HCT116 (cell line): ENCODE measurements around the gene TRIB2. TPM values are rescaled to one million over a fixed set of nuclear protein-coding genes. Genes with fewer than 3 reads are reported as not detected.

Source experiments
- ATAC-seq: fragments of 200-7000 bp; cut with Tn5 transposase; 2 replicates; pipeline ENCODE4 v1.9.1; 2020; ENCODE audit warnings: mild to moderate bottlenecking, moderate library complexity
- BruUV-seq: library from RNA; stranded (reverse); fragments of 400-500 nt; replicated peaks from 2 replicates; lab custom pipeline; 2021; lab: Mats Ljungman, UMichigan
- CTCF ChIA-PET: fragments of 300-600 bp; sonication (Branson Sonifier 250); formaldehyde crosslinking; loops from one replicate; lab custom pipeline; 2021; ENCODE audit warnings: antibody characterized with exemption; lab: Charles Lee
- POLR2A ChIA-PET: fragments of 300-600, 350-600 bp; sonication (Branson Sonifier 250); formaldehyde crosslinking; loops from one replicate; lab custom pipeline; 2021; ENCODE audit warnings: antibody characterized with exemption; lab: Charles Lee
- RAD21 ChIA-PET, 2 experiments: fragments of 300-600 bp; sonication (Branson Sonifier 250); formaldehyde crosslinking; loops; one replicate each; lab custom pipeline; 2023; ENCODE audit warnings: low total read pairs in 2 of 2; ENCODE audit not compliant: uncharacterized antibody in 2 of 2, unreplicated experiment in 2 of 2, low non-redundant PET in 1 of 2; lab: Charles Lee
- DNase-seq: peaks from one replicate; pipeline ENCODE4 v3.0.0-alpha.2; 2010; ENCODE audit warnings: low read depth, low spot score
- H2AFZ ChIP-seq: fragments of 200-600 bp; shearing (Covaris generic), sonication (generic); 2 replicates; pipeline ENCODE4 v1.6.1; 2017; ENCODE audit warnings: low read depth, mixed run types, mixed read lengths, antibody characterized with exemption, low read length; ENCODE audit not compliant: poor library complexity, severe bottlenecking
- H3K27ac ChIP-seq: 2 replicates; pipeline ENCODE4 v1.5.1; 2012; ENCODE audit warnings: low read depth, low read length
- H3K27me3 ChIP-seq: fragments of 200-600 bp; sonication (generic); 2 replicates; pipeline ENCODE4 v1.6.1; 2016; ENCODE audit warnings: mixed run types, low read length, mixed read lengths; ENCODE audit not compliant: insufficient read depth
- H3K36me3 ChIP-seq, 2 experiments: fragments of 200-500 bp in 1 of 2; fragments of 200-600 bp in 1 of 2; sonication (Bioruptor generic) in 1 of 2; sonication (generic) in 1 of 2; 2 replicates each; pipeline versions ENCODE4 v1.5.1 to v1.6.1; 2014 to 2016; ENCODE audit warnings: low read length in 2 of 2, inconsistent platforms in 1 of 2, mixed read lengths in 1 of 2, mixed run types in 1 of 2; ENCODE audit not compliant: insufficient read depth in 2 of 2, control insufficient read depth in 1 of 2
- H3K4me1 ChIP-seq, 2 experiments: fragments of 200-600 bp in 1 of 2; sonication (generic) in 1 of 2; 2 replicates each; pipeline versions ENCODE4 v1.5.1 to v1.6.1; 2012 to 2017; ENCODE audit warnings: low read length in 2 of 2, inconsistent platforms in 1 of 2, mild to moderate bottlenecking in 1 of 2, mixed read lengths in 1 of 2, mixed run types in 1 of 2, moderate library complexity in 1 of 2; ENCODE audit not compliant: insufficient read depth in 2 of 2, control insufficient read depth in 1 of 2
- H3K4me2 ChIP-seq: fragments of 200-600 bp; sonication (generic); 2 replicates; pipeline ENCODE4 v1.6.1; 2017; ENCODE audit warnings: mixed run types, low read length, mixed read lengths
- H3K4me3 ChIP-seq, 2 experiments: fragments of 200-600 bp in 1 of 2; sonication (generic) in 1 of 2; replicated peaks in 1 of 2; 2 replicates each; pipeline ENCODE4 v1.5.1; 2011 to 2016; ENCODE audit warnings: low read length in 2 of 2, control low read depth in 1 of 2, low read depth in 1 of 2, mild to moderate bottlenecking in 1 of 2, mixed read lengths in 1 of 2, mixed run types in 1 of 2
- H3K79me2 ChIP-seq: fragments of 200-600 bp; sonication (generic); 2 replicates; pipeline ENCODE4 v1.6.1; 2017; ENCODE audit warnings: mild to moderate bottlenecking, mixed run types, low read length, moderate library complexity, mixed read lengths; ENCODE audit not compliant: insufficient read depth
- H3K9ac ChIP-seq: fragments of 200-600 bp; sonication (generic); 2 replicates; pipeline ENCODE4 v1.6.1; 2016; ENCODE audit warnings: low read length, mixed read lengths
- H3K9me2 ChIP-seq: fragments of 200-600 bp; sonication (generic), shearing (Covaris generic); 2 replicates; pipeline ENCODE4 v1.6.1; 2017; ENCODE audit warnings: mixed run types, mild to moderate bottlenecking, moderate library complexity; ENCODE audit not compliant: insufficient read depth
- H3K9me3 ChIP-seq, 2 experiments: fragments of 200-500 bp in 1 of 2; fragments of 200-600 bp in 1 of 2; sonication (Bioruptor generic) in 1 of 2; sonication (generic) in 1 of 2; 2 replicates each; pipeline ENCODE4 v1.6.1; 2014 to 2017; ENCODE audit warnings: low read length in 2 of 2, mixed read lengths in 2 of 2, inconsistent platforms in 1 of 2, low read depth in 1 of 2, mild to moderate bottlenecking in 1 of 2, mixed run types in 1 of 2, moderate library complexity in 1 of 2; ENCODE audit not compliant: control insufficient read depth in 1 of 2, insufficient read depth in 1 of 2
- H4K20me1 ChIP-seq: fragments of 200-600 bp; sonication (generic), shearing (Covaris generic); 2 replicates; pipeline ENCODE4 v1.6.1; 2017; ENCODE audit warnings: mixed run types, mild to moderate bottlenecking, moderate library complexity; ENCODE audit not compliant: insufficient read depth
- CBX3 ChIP-seq: IDR thresholded peaks from 2 replicates; pipeline ENCODE4 v1.6.1; 2012; ENCODE audit warnings: low read depth
- CTCF ChIP-seq, 3 experiments: fragments of 200-600 bp in 1 of 3; sonication (generic) in 1 of 3; IDR thresholded peaks in 2 of 3; conservative IDR thresholded peaks in 1 of 3; 2 replicates each; pipeline ENCODE4 v1.5.1; 2012 to 2017; ENCODE audit warnings: low read depth in 2 of 3, low read length in 2 of 3, antibody characterized with exemption in 1 of 3, borderline replicate concordance in 1 of 3, control low read depth in 1 of 3, mild to moderate bottlenecking in 1 of 3, mixed read lengths in 1 of 3, mixed run types in 1 of 3, moderate library complexity in 1 of 3; ENCODE audit not compliant: insufficient read depth in 1 of 3
- ELF1 ChIP-seq: IDR thresholded peaks from 2 replicates; pipeline ENCODE4 v1.6.1; 2012; ENCODE audit warnings: low read depth, borderline replicate concordance
- EZH2 ChIP-seq: fragments of 200-600 bp; sonication (generic); IDR thresholded peaks from 2 replicates; pipeline ENCODE4 v1.6.1; 2017; ENCODE audit warnings: antibody characterized with exemption, mixed run types
- FOSL1 ChIP-seq: IDR thresholded peaks from 2 replicates; pipeline ENCODE4 v1.6.1; 2012; ENCODE audit warnings: low read depth
- JUND ChIP-seq: IDR thresholded peaks from 2 replicates; pipeline ENCODE4 v1.6.1; 2012
- POLR2A ChIP-seq: IDR thresholded peaks from 2 replicates; pipeline ENCODE4 v1.7.0; 2011; ENCODE audit warnings: borderline replicate concordance; ENCODE audit not compliant: insufficient read depth, insufficient read length; ENCODE audit errors: extremely low read depth
- POLR2AphosphoS5 ChIP-seq: IDR thresholded peaks from 2 replicates; pipeline ENCODE4 v1.6.1; 2011; ENCODE audit warnings: mild to moderate bottlenecking, low read depth, low read length, moderate library complexity
- RAD21 ChIP-seq: IDR thresholded peaks from 2 replicates; pipeline ENCODE4 v1.6.1; 2012; ENCODE audit warnings: low read depth, mild to moderate bottlenecking
- SIN3A ChIP-seq: IDR thresholded peaks from 2 replicates; pipeline ENCODE4 v1.6.1; 2012; ENCODE audit warnings: low read depth
- SP1 ChIP-seq: IDR thresholded peaks from 2 replicates; pipeline ENCODE4 v1.6.1; 2012; ENCODE audit warnings: low read depth
- SRF ChIP-seq: IDR thresholded peaks from 2 replicates; pipeline ENCODE4 v1.6.1; 2012; ENCODE audit warnings: low read depth
- TCF7L2 ChIP-seq: IDR thresholded peaks from 2 replicates; pipeline ENCODE4 v1.7.0; 2011; ENCODE audit warnings: borderline replicate concordance, inconsistent platforms; ENCODE audit not compliant: insufficient read depth, insufficient read length; ENCODE audit errors: extremely low read depth
- intact Hi-C: fragments of 100-400 bp; cut with micrococcal nuclease; formaldehyde crosslinking; loops from 2 replicates; pipeline ENCODE4 v1.10.0; 2022
- total RNA-seq: library from RNA; stranded (reverse); gene quantifications from one replicate; pipeline ENCODE4 v1.2.1, GENCODE V29; 2021; ENCODE audit not compliant: unreplicated experiment
- TF ChIP-seq, protein P1 (sequence below): IDR thresholded peaks from 2 replicates; pipeline ENCODE4 v1.6.1; 2011; ENCODE audit warnings: mild to moderate bottlenecking, low read length, moderate library complexity; ENCODE audit not compliant: insufficient replicate concordance; ENCODE audit errors: extremely low read depth
- TF ChIP-seq, protein P2 (sequence below): IDR thresholded peaks from 2 replicates; pipeline ENCODE4 v1.6.1; 2012
- TF ChIP-seq, protein P3 (sequence below): IDR thresholded peaks from 2 replicates; pipeline ENCODE4 v1.6.1; 2012

The TRIB2 gene
- total RNA-seq, 1 experiment from 2014 or later, result 12.4 TPM

GRCh38 chr2:12672711-12673315 is 43.9 kb upstream of the TRIB2 start:
- H3K4me3 ChIP-seq, result no peak overlapping the region
- ChIA-PET RAD21 (interaction anchor here in 1 of 2 experiments (0.5 kb wide), 1 partner anchor 43 kb away, joined by 3 read pairs; no protein-coding TSS in a partner anchor), CTCF (no interaction called here), POLR2A (no interaction called here)
- no peaks in the 10 kb centered on the region for H3K9me2 ChIP-seq
- H4K20me1 ChIP-seq, result no peaks in the 10 kb centered on the region
- H3K27me3 ChIP-seq, result no peaks in the 10 kb centered on the region
- intact Hi-C loops, result no loop called here
- BruUV-seq, result no TSS peak
- H3K4me1 ChIP-seq, result peaks cover 0 to 8% of the 10 kb centered on the region in 2 experiments; a peak in 1 of 4 replicates
- no peak for TF ChIP-seq ELF1
- no peak for TF ChIP-seq CBX3
- TF ChIP-seq JUND, result no peak
- no peak for TF ChIP-seq SRF
- TF ChIP-seq FOSL1, result no peak
- no peak for TF ChIP-seq CTCF (IDR thresholded peaks at IDR 0.05 in 2 of 3, conservative IDR thresholded peaks at IDR 0.05 in 1 of 3; ENCODE audit: borderline replicate concordance in 1 of 3, insufficient read depth in 1 of 3, low read depth in 2 of 3, low read length in 2 of 3)
- TF ChIP-seq, protein P1, sequence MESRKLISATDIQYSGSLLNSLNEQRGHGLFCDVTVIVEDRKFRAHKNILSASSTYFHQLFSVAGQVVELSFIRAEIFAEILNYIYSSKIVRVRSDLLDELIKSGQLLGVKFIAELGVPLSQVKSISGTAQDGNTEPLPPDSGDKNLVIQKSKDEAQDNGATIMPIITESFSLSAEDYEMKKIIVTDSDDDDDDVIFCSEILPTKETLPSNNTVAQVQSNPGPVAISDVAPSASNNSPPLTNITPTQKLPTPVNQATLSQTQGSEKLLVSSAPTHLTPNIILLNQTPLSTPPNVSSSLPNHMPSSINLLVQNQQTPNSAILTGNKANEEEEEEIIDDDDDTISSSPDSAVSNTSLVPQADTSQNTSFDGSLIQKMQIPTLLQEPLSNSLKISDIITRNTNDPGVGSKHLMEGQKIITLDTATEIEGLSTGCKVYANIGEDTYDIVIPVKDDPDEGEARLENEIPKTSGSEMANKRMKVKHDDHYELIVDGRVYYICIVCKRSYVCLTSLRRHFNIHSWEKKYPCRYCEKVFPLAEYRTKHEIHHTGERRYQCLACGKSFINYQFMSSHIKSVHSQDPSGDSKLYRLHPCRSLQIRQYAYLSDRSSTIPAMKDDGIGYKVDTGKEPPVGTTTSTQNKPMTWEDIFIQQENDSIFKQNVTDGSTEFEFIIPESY, result no peak
- TF ChIP-seq POLR2A, result no peak
- TF ChIP-seq, protein P2, sequence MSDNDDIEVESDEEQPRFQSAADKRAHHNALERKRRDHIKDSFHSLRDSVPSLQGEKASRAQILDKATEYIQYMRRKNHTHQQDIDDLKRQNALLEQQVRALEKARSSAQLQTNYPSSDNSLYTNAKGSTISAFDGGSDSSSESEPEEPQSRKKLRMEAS, result no peak
- TF ChIP-seq EZH2, result no peak
- no peak for TF ChIP-seq RAD21
- TF ChIP-seq SP1, result no peak
- TF ChIP-seq, protein P3, sequence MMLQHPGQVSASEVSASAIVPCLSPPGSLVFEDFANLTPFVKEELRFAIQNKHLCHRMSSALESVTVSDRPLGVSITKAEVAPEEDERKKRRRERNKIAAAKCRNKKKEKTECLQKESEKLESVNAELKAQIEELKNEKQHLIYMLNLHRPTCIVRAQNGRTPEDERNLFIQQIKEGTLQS, result no peak
- TF ChIP-seq POLR2AphosphoS5, result no peak
- TF ChIP-seq SIN3A, result no peak
- no peak for TF ChIP-seq TCF7L2
- no peak overlapping the region for H3K9ac ChIP-seq
- no peak overlapping the region for H3K4me2 ChIP-seq
- no peak overlapping the region for H2AFZ ChIP-seq
- no peak overlapping the region for H3K27ac ChIP-seq
- H3K36me3 ChIP-seq, result no peaks in the 10 kb centered on the region
- DNase-seq (no peak), ATAC-seq (no peak)
- H3K79me2 ChIP-seq, result no peaks in the 10 kb centered on the region
- no peaks in the 10 kb centered on the region for H3K9me3 ChIP-seq
